WTC11 (cell line): ENCODE results near the gene TBC1D22A. TPM values are rescaled to one million over a fixed set of nuclear protein-coding genes. Genes with fewer than 3 reads are reported as not detected.

Source experiments
- ATAC-seq: fragments of 200-7000 bp; cut with Tn5 transposase; 2 replicates; pipeline ENCODE4 v1.10.0; 2021; ENCODE audit warnings: mild to moderate bottlenecking, moderate library complexity
- CTCF ChIA-PET: fragments of 300-600 bp; sonication (Branson Sonifier 250); formaldehyde crosslinking; loops from one replicate; lab custom pipeline; 2021; ENCODE audit warnings: antibody characterized with exemption; lab: Charles Lee
- POLR2A ChIA-PET: fragments of 350-600 bp; sonication (Branson Sonifier 250); formaldehyde crosslinking; loops from one replicate; lab custom pipeline; 2021; ENCODE audit warnings: antibody characterized with exemption; lab: Charles Lee
- DNase-seq: peaks from one replicate; pipeline ENCODE4 v3.0.0; 2021; ENCODE audit warnings: low spot score
- H3K27ac Mint-ChIP-seq: 2 replicates; pipeline ENCODE4 v1.8.0; 2021; ENCODE audit warnings: mixed read lengths
- H3K27me3 Mint-ChIP-seq: 2 replicates; pipeline ENCODE4 v1.8.0; 2021; ENCODE audit warnings: low read depth, mild to moderate bottlenecking, moderate library complexity, mixed read lengths
- H3K36me3 Mint-ChIP-seq: 2 replicates; pipeline ENCODE4 v1.8.0; 2021; ENCODE audit warnings: mixed read lengths
- H3K4me1 Mint-ChIP-seq: 2 replicates; pipeline ENCODE4 v1.8.0; 2022; ENCODE audit warnings: mixed read lengths
- H3K4me3 Mint-ChIP-seq: 2 replicates; pipeline ENCODE4 v1.8.0; 2021; ENCODE audit warnings: mild to moderate bottlenecking, moderate library complexity, mixed read lengths
- H3K9me3 Mint-ChIP-seq: 2 replicates; pipeline ENCODE4 v1.8.0; 2021; ENCODE audit warnings: mixed read lengths
- ELF4 ChIP-seq: sonication (generic); formaldehyde crosslinking; IDR thresholded peaks from 2 replicates; pipeline ENCODE4 v1.8.1; 2022; ENCODE audit warnings: low read depth, mild to moderate bottlenecking, moderate library complexity, missing genetic modification reagents
- ESRRA ChIP-seq: sonication (generic); formaldehyde crosslinking; IDR thresholded peaks from 2 replicates; pipeline ENCODE4 v1.8.1; 2022; ENCODE audit warnings: mild to moderate bottlenecking, missing genetic modification reagents, borderline replicate concordance
- FOXP1 ChIP-seq: sonication (generic); formaldehyde crosslinking; IDR thresholded peaks from 2 replicates; pipeline ENCODE4 v1.8.0; 2022; ENCODE audit warnings: missing genetic modification reagents, mild to moderate bottlenecking, moderate library complexity, borderline replicate concordance
- GABPB1 ChIP-seq: sonication (generic); formaldehyde crosslinking; IDR thresholded peaks from 2 replicates; pipeline ENCODE4 v1.8.1; 2023; ENCODE audit warnings: mild to moderate bottlenecking, missing genetic modification reagents
- MXD4 ChIP-seq: fragments of 250-450 bp; sonication (Bioruptor Pico); IDR thresholded peaks from 2 replicates; pipeline ENCODE4 v1.8.0; 2021; ENCODE audit warnings: mild to moderate bottlenecking, moderate library complexity, borderline replicate concordance
- NFYB ChIP-seq: sonication (generic); formaldehyde crosslinking; conservative IDR thresholded peaks from 2 replicates; pipeline ENCODE4 v1.8.0; 2022; ENCODE audit warnings: low read depth, missing genetic modification reagents
- SMAD4 ChIP-seq: sonication (generic); formaldehyde crosslinking; IDR thresholded peaks from 2 replicates; pipeline ENCODE4 v1.8.0; 2022; ENCODE audit warnings: mild to moderate bottlenecking, missing genetic modification reagents
- TCF7 ChIP-seq: sonication (generic); formaldehyde crosslinking; IDR thresholded peaks from 2 replicates; pipeline ENCODE4 v1.8.0; 2022; ENCODE audit warnings: mild to moderate bottlenecking, low read depth, missing genetic modification reagents, moderate library complexity
- TEAD4 ChIP-seq: sonication (generic); formaldehyde crosslinking; IDR thresholded peaks from 2 replicates; pipeline ENCODE4 v1.8.0; 2022; ENCODE audit warnings: mild to moderate bottlenecking, missing genetic modification reagents
- ZNF138 ChIP-seq: sonication (generic); formaldehyde crosslinking; conservative IDR thresholded peaks from 2 replicates; pipeline ENCODE4 v1.8.1; 2022; ENCODE audit warnings: mild to moderate bottlenecking, moderate library complexity, missing genetic modification reagents
- ZNF263 ChIP-seq: sonication (generic); formaldehyde crosslinking; IDR thresholded peaks from 2 replicates; pipeline ENCODE4 v1.8.1; 2022; ENCODE audit warnings: low read depth, mild to moderate bottlenecking, moderate library complexity, missing genetic modification reagents
- ZNF423 ChIP-seq: fragments of 250-450 bp; sonication (Bioruptor Pico); IDR thresholded peaks from 2 replicates; pipeline ENCODE4 v2.1.2; 2022; ENCODE audit warnings: mild to moderate bottlenecking, moderate library complexity
- total RNA-seq: library from RNA; stranded (reverse); gene quantifications from 3 replicates; pipeline ENCODE4 v1.2.3, GENCODE V29; 2021
- TF ChIP-seq, protein P1 (sequence below): sonication (generic); formaldehyde crosslinking; IDR thresholded peaks from 2 replicates; pipeline ENCODE4 v1.8.1; 2023; ENCODE audit warnings: mild to moderate bottlenecking, missing genetic modification reagents, moderate library complexity
- TF ChIP-seq, protein P2 (sequence below): sonication (generic); formaldehyde crosslinking; IDR thresholded peaks from 2 replicates; pipeline ENCODE4 v1.8.1; 2022; ENCODE audit warnings: mild to moderate bottlenecking, missing genetic modification reagents, moderate library complexity, borderline replicate concordance
- TF ChIP-seq, protein P3 (sequence below): sonication (generic); formaldehyde crosslinking; IDR thresholded peaks from 2 replicates; pipeline ENCODE4 v1.8.0; 2022; ENCODE audit warnings: mild to moderate bottlenecking, missing genetic modification reagents
- TF ChIP-seq, protein P4 (sequence below): sonication (generic); formaldehyde crosslinking; IDR thresholded peaks from 2 replicates; pipeline ENCODE4 v1.8.0; 2023; ENCODE audit warnings: missing genetic modification reagents
- TF ChIP-seq, protein P5 (sequence below): sonication (generic); formaldehyde crosslinking; IDR thresholded peaks from 2 replicates; pipeline ENCODE4 v1.8.1; 2022; ENCODE audit warnings: missing genetic modification reagents, borderline replicate concordance
- TF ChIP-seq, protein P6 (sequence below): fragments of 250-450 bp; sonication (Bioruptor Pico); IDR thresholded peaks from 2 replicates; pipeline ENCODE4 v1.8.0; 2021; ENCODE audit warnings: mild to moderate bottlenecking
- TF ChIP-seq, protein P7 (sequence below): fragments of 250-450 bp; sonication (Bioruptor Pico); IDR thresholded peaks from 2 replicates; pipeline ENCODE4 v1.9.0; 2021; ENCODE audit warnings: mild to moderate bottlenecking
- TF ChIP-seq, protein P8 (sequence below): sonication (generic); formaldehyde crosslinking; IDR thresholded peaks from 2 replicates; pipeline ENCODE4 v1.8.1; 2023; ENCODE audit warnings: mild to moderate bottlenecking, missing genetic modification reagents, borderline replicate concordance

The TBC1D22A gene
- total RNA-seq, 1 experiment from 2014 or later: 18.1 TPM

DNA sequence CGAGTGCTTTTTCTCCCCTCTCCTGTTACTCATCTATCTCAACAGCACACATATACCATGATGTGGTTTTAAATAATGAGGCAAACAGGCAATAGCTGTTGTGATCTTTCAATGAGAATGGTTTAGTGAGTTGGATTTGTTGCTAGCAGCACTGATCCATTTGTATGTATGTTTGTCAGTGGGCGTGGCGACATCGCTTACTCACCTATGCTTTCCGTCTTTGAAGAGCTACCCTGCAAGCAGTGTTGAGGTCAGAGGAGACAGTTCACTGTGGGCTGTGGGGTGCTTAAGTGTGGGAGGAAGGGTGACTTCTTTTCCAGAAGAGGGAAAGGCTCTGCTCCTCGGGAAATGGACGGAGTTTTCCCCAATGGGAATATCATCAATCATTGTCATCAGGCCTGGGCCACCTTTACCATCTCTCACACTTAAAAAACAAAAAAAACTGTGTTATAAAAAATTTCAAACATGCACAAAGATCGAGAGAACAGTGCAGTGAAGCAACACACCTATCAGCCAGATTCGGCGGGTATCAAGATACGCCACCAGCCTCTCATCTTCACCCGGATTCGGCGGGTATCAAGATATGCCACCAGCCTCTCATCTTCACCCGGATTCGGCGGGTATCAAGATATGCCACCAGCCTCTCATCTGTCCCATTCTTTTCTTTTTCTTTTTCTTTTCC is 83.8 kb downstream of the TBC1D22A start:
- Mint-ChIP-seq H3K36me3 (peaks cover 18% of the 10 kb centered on the region), H3K9me3 (no peaks in the 10 kb centered on the region), H3K4me3 (no peak overlapping the region), H3K4me1 (peaks cover 22% of the 10 kb centered on the region), H3K27ac (no peak overlapping the region), H3K27me3 (no peaks in the 10 kb centered on the region)
- TF ChIP-seq MXD4 (no peak), ZNF423 (CRISPR knock-in tag) (no peak), ZNF263 (CRISPR knock-in tag) (no peak), GABPB1 (no peak), SMAD4 (CRISPR knock-in tag) (no peak), ELF4 (CRISPR knock-in tag) (no peak)
- TF ChIP-seq, protein P1, sequence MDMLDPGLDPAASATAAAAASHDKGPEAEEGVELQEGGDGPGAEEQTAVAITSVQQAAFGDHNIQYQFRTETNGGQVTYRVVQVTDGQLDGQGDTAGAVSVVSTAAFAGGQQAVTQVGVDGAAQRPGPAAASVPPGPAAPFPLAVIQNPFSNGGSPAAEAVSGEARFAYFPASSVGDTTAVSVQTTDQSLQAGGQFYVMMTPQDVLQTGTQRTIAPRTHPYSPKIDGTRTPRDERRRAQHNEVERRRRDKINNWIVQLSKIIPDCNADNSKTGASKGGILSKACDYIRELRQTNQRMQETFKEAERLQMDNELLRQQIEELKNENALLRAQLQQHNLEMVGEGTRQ (CRISPR knock-in tag): no peak
- TF ChIP-seq, protein P2, sequence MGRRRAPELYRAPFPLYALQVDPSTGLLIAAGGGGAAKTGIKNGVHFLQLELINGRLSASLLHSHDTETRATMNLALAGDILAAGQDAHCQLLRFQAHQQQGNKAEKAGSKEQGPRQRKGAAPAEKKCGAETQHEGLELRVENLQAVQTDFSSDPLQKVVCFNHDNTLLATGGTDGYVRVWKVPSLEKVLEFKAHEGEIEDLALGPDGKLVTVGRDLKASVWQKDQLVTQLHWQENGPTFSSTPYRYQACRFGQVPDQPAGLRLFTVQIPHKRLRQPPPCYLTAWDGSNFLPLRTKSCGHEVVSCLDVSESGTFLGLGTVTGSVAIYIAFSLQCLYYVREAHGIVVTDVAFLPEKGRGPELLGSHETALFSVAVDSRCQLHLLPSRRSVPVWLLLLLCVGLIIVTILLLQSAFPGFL (CRISPR knock-in tag): no peak
- TF ChIP-seq, protein P3, sequence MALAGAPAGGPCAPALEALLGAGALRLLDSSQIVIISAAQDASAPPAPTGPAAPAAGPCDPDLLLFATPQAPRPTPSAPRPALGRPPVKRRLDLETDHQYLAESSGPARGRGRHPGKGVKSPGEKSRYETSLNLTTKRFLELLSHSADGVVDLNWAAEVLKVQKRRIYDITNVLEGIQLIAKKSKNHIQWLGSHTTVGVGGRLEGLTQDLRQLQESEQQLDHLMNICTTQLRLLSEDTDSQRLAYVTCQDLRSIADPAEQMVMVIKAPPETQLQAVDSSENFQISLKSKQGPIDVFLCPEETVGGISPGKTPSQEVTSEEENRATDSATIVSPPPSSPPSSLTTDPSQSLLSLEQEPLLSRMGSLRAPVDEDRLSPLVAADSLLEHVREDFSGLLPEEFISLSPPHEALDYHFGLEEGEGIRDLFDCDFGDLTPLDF (CRISPR knock-in tag): no peak
- TF ChIP-seq, protein P4, sequence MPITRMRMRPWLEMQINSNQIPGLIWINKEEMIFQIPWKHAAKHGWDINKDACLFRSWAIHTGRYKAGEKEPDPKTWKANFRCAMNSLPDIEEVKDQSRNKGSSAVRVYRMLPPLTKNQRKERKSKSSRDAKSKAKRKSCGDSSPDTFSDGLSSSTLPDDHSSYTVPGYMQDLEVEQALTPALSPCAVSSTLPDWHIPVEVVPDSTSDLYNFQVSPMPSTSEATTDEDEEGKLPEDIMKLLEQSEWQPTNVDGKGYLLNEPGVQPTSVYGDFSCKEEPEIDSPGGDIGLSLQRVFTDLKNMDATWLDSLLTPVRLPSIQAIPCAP (CRISPR knock-in tag): no peak
- TF ChIP-seq, protein P5, sequence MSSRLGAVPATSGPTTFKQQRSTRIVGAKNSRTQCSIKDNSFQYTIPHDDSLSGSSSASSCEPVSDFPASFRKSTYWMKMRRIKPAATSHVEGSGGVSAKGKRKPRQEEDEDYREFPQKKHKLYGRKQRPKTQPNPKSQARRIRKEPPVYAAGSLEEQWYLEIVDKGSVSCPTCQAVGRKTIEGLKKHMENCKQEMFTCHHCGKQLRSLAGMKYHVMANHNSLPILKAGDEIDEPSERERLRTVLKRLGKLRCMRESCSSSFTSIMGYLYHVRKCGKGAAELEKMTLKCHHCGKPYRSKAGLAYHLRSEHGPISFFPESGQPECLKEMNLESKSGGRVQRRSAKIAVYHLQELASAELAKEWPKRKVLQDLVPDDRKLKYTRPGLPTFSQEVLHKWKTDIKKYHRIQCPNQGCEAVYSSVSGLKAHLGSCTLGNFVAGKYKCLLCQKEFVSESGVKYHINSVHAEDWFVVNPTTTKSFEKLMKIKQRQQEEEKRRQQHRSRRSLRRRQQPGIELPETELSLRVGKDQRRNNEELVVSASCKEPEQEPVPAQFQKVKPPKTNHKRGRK (CRISPR knock-in tag): no peak
- ATAC-seq: no peak
- DNase-seq: no peak
- ChIA-PET POLR2A (no interaction called here), CTCF (interaction anchor here (1.1 to 2.7 kb wide), 5 partner anchors 8 to 354 kb away, joined by 3 to 20 read pairs (median 4); no protein-coding TSS in a partner anchor)

DNA sequence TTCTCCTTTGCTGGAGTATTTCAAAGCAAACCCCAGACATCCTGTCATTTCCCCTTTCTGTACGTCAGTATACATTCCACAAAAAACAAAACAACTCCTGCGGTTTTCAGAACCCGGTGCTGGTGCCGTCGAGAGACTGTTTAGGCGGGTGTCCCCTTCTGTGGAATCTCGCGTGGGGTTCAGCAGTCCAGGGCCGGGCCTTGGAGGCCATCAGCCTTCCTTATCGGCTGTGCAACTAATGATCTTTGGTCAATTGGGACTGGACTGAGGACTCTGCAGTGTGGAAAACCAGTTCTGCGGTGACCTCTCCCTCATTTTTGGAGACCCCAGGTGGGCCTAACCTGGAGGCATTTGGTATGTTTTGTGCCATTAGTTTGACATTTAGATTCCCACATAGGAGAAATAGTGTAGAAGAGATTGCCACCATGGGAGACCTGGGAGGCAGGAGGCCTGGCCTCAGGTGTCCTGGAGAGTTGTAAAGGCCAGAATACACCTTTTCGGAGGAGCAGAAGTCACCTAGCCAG is 84.4 kb downstream of the TBC1D22A start:
- TF ChIP-seq ESRRA (CRISPR knock-in tag) (no peak), TEAD4 (CRISPR knock-in tag) (no peak), ZNF138 (CRISPR knock-in tag) (no peak), NFYB (CRISPR knock-in tag) (no peak), FOXP1 (CRISPR knock-in tag) (no peak), TCF7 (CRISPR knock-in tag) (no peak), ZNF423 (CRISPR knock-in tag) (no peak)
- TF ChIP-seq, protein P6, sequence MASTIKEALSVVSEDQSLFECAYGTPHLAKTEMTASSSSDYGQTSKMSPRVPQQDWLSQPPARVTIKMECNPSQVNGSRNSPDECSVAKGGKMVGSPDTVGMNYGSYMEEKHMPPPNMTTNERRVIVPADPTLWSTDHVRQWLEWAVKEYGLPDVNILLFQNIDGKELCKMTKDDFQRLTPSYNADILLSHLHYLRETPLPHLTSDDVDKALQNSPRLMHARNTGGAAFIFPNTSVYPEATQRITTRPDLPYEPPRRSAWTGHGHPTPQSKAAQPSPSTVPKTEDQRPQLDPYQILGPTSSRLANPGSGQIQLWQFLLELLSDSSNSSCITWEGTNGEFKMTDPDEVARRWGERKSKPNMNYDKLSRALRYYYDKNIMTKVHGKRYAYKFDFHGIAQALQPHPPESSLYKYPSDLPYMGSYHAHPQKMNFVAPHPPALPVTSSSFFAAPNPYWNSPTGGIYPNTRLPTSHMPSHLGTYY (CRISPR knock-in tag): no peak
- TF ChIP-seq, protein P7, sequence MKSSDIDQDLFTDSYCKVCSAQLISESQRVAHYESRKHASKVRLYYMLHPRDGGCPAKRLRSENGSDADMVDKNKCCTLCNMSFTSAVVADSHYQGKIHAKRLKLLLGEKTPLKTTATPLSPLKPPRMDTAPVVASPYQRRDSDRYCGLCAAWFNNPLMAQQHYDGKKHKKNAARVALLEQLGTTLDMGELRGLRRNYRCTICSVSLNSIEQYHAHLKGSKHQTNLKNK (CRISPR knock-in tag): no peak
- TF ChIP-seq, protein P8, sequence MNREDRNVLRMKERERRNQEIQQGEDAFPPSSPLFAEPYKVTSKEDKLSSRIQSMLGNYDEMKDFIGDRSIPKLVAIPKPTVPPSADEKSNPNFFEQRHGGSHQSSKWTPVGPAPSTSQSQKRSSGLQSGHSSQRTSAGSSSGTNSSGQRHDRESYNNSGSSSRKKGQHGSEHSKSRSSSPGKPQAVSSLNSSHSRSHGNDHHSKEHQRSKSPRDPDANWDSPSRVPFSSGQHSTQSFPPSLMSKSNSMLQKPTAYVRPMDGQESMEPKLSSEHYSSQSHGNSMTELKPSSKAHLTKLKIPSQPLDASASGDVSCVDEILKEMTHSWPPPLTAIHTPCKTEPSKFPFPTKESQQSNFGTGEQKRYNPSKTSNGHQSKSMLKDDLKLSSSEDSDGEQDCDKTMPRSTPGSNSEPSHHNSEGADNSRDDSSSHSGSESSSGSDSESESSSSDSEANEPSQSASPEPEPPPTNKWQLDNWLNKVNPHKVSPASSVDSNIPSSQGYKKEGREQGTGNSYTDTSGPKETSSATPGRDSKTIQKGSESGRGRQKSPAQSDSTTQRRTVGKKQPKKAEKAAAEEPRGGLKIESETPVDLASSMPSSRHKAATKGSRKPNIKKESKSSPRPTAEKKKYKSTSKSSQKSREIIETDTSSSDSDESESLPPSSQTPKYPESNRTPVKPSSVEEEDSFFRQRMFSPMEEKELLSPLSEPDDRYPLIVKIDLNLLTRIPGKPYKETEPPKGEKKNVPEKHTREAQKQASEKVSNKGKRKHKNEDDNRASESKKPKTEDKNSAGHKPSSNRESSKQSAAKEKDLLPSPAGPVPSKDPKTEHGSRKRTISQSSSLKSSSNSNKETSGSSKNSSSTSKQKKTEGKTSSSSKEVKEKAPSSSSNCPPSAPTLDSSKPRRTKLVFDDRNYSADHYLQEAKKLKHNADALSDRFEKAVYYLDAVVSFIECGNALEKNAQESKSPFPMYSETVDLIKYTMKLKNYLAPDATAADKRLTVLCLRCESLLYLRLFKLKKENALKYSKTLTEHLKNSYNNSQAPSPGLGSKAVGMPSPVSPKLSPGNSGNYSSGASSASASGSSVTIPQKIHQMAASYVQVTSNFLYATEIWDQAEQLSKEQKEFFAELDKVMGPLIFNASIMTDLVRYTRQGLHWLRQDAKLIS: no peak
- DNase-seq (no peak), ATAC-seq (no peak)
- ChIA-PET CTCF (no interaction called here), POLR2A (no interaction called here)
- Mint-ChIP-seq H3K27ac (no peak overlapping the region), H3K4me3 (no peak overlapping the region), H3K4me1 (peaks cover 22% of the 10 kb centered on the region), H3K36me3 (peaks cover 20% of the 10 kb centered on the region), H3K9me3 (no peaks in the 10 kb centered on the region), H3K27me3 (no peaks in the 10 kb centered on the region)
